Upper lobe of left lung (tissue), 6 donors: ENCODE measurements around the gene PDE4C. TPM values are rescaled to one million over a fixed set of nuclear protein-coding genes. Genes with fewer than 3 reads are reported as not detected.

ENCODE experiments used
- ATAC-seq, 2 donors: fragments of 200-7000 bp; cut with Tn5 transposase; one replicate each; pipeline ENCODE4 v1.9.1; 2022; ENCODE audit warnings: mild to moderate bottlenecking in 2 of 2, moderate library complexity in 2 of 2; ENCODE audit not compliant: low FRiP score in 2 of 2
- DNase-seq, 2 donors: peaks; one replicate each; pipeline ENCODE4 v3.0.0-alpha.2; 2019 to 2020
- H3K27ac ChIP-seq, 4 donors: fragments of 200-600 bp; sonication (generic); one replicate each; pipeline ENCODE4 v1.5.1; 2016 to 2019
- H3K27me3 ChIP-seq, 4 donors: fragments of 200-600 bp; sonication (generic); one replicate each; pipeline ENCODE4 v1.5.1; 2017 to 2019
- H3K36me3 ChIP-seq, 4 donors: fragments of 200-600 bp; sonication (generic); one replicate each; pipeline ENCODE4 v1.5.1; 2016 to 2019
- H3K4me1 ChIP-seq, 4 donors: fragments of 200-600 bp; sonication (generic); one replicate each; pipeline ENCODE4 v1.5.1; 2018 to 2019
- H3K4me3 ChIP-seq, 4 donors: fragments of 200-600 bp; sonication (generic); one replicate each; pipeline ENCODE4 v1.5.1; 2017 to 2019; ENCODE audit warnings: mild to moderate bottlenecking in 2 of 4, moderate library complexity in 1 of 4
- H3K9me3 ChIP-seq, 4 donors: fragments of 200-600 bp; sonication (generic); one replicate each; pipeline ENCODE4 v1.5.1; 2018 to 2019
- CTCF ChIP-seq, 6 experiments: fragments of 450-650 bp in 4 of 6; fragments of 200-600 bp in 2 of 6; sonication (generic) in 2 of 6; IDR thresholded peaks; one replicate each; pipeline ENCODE4 v1.5.1; 2016 to 2019; ENCODE audit warnings: antibody characterized with exemption in 6 of 6
- EP300 ChIP-seq, 4 donors: sonication (generic); formaldehyde crosslinking; IDR thresholded peaks; one replicate each; pipeline ENCODE4 v1.5.1; 2017; ENCODE audit warnings: antibody characterized with exemption in 4 of 4, control low read depth in 2 of 4
- POLR2A ChIP-seq, 4 donors: fragments of 450-650 bp; IDR thresholded peaks; one replicate each; pipeline ENCODE4 v1.5.1; 2016 to 2017; ENCODE audit warnings: antibody characterized with exemption in 4 of 4, mild to moderate bottlenecking in 2 of 4
- POLR2AphosphoS5 ChIP-seq, 2 donors: sonication (generic); formaldehyde crosslinking; IDR thresholded peaks; one replicate each; pipeline ENCODE4 v1.5.1; 2017; ENCODE audit warnings: antibody characterized with exemption in 2 of 2
- WGBS, 2 donors: methylation state at CpG; one replicate each; pipeline ENCODE4 v1.1.5; 2017 to 2018; 5-methylcytosine and 5-hydroxymethylcytosine counted together
- total RNA-seq, 6 donors: library from RNA; depleted of rRNA in 4 of 6; stranded (reverse); fragments of >200 nt in 4 of 6; gene quantifications; one replicate each; pipeline versions ENCODE4 v1.1.0 to v1.2.1, GENCODE V29; 2016 to 2021
- donor health status: DM: no; HTN: no; CAD: no; lungs with moderate emphysema.
- donor health status: DM: no; HTN: yes; CAD: no; lungs with severe emphysema.

The PDE4C gene
- total RNA-seq, result 100 to 1,000 TPM in 1 of 6 donors, 10 to 100 TPM in 4, 1 to 10 TPM in 1; 6.4 to 479 (median 21.0) TPM

GRCh38 chr19:18225702-18226468 lies at the start of gene PDE4C:
TSS of gene PDE4C (minus strand) at chr19:18226438. CDS start at chr19:18226415, 23 bp downstream.
- H3K9me3 ChIP-seq, result no peaks in the 10 kb centered on the region
- TF ChIP-seq EP300 (IDR thresholded peaks at IDR 0.05), result no peak
- TF ChIP-seq POLR2A (IDR thresholded peaks at IDR 0.05), result no peak
- no peak for TF ChIP-seq POLR2AphosphoS5 (IDR thresholded peaks at IDR 0.05)
- TF ChIP-seq CTCF (IDR thresholded peaks at IDR 0.05), result no peak
- peak in 1 of 2 donors; percentile 83 for DNase-seq
- H3K36me3 ChIP-seq, result no peaks in the 10 kb centered on the region
- no peak within 1 kb of the TSS for H3K4me3 ChIP-seq
- H3K4me1 ChIP-seq, result peaks cover 17 to 29% (median 26%) of the 10 kb centered on the region in 4 donors
- H3K27me3 ChIP-seq, result peaks cover 0 to 19% (median 8%) of the 10 kb centered on the region in 4 donors
- peak within 1 kb of the TSS in 2 of 4 donors; percentile 17 to 77 for H3K27ac ChIP-seq
- 12 to 21% methylated on average over 36 to 43 of the region's 51 CpGs for WGBS, 2 donors
- ATAC-seq, result no peak

- TF ChIP-seq POLR2A (IDR thresholded peaks at IDR 0.05) (peak in 1 of 4 donors; percentile 49), CTCF (IDR thresholded peaks at IDR 0.05) (no peak), POLR2AphosphoS5 (IDR thresholded peaks at IDR 0.05) (peak in 1 of 2 donors; percentile 13)
- 58 to 69% methylated on average over 6 to 12 of the region's 13 CpGs for WGBS, 2 donors
- no peaks in the 10 kb centered on the region for H3K9me3 ChIP-seq
Observed at GRCh38 chr19:18274781-18275356, 48.6 kb upstream of the PDE4C start.

GRCh38 chr19:18274219-18274780 lies 48.1 kb upstream of the PDE4C start, which contains the start of gene IQCN:
TSS of gene IQCN (minus strand) at chr19:18274452. CDS start at chr19:18269478, 4,974 bp downstream.
- Histone ChIP-seq H3K4me1 (peaks cover 41 to 49% (median 45%) of the 10 kb centered on the region in 4 donors), H3K4me3 (peak within 1 kb of the TSS in 1 of 4 donors; percentile 20), H3K36me3 (peaks cover 3 to 31% (median 16%) of the 10 kb centered on the region in 4 donors), H3K9me3 (no peaks in the 10 kb centered on the region), H3K27me3 (no peaks in the 10 kb centered on the region), H3K27ac (peak within 1 kb of the TSS; percentile 14 to 50 (median 34))
- no peak for TF ChIP-seq POLR2A (IDR thresholded peaks at IDR 0.05)
- TF ChIP-seq POLR2AphosphoS5 (IDR thresholded peaks at IDR 0.05), result no peak
- TF ChIP-seq CTCF (IDR thresholded peaks at IDR 0.05), result no peak
- TF ChIP-seq EP300 (IDR thresholded peaks at IDR 0.05), result no peak
- WGBS, 2 donors, result 88 to 90% methylated on average over 7 to 9 of the region's 9 CpGs
- DNase-seq, result peak in 1 of 2 donors; percentile 69
- ATAC-seq, result peak; percentile 0 to 23

More at GRCh38 chr19:18274781-18275356, 48.6 kb upstream of the PDE4C start:
- peak overlapping the region in 1 of 4 donors; percentile 20 for H3K4me3 ChIP-seq
- peak overlapping the region; percentile 14 to 50 (median 34) for H3K27ac ChIP-seq
- H3K36me3 ChIP-seq, result peaks cover 3 to 32% (median 16%) of the 10 kb centered on the region in 4 donors
- DNase-seq (peak; percentile 85 to 92), ATAC-seq (peak; percentile 68 to 75)
- H3K4me1 ChIP-seq, result peaks cover 41 to 50% (median 45%) of the 10 kb centered on the region in 4 donors
- no peaks in the 10 kb centered on the region for H3K27me3 ChIP-seq

GRCh38 chr19:18273561-18274218 lies 47.5 kb upstream of the PDE4C start:
- no peak overlapping the region for H3K4me3 ChIP-seq
- H3K36me3 ChIP-seq, result peaks cover 3 to 25% (median 12%) of the 10 kb centered on the region in 4 donors
- no peaks in the 10 kb centered on the region for H3K27me3 ChIP-seq
- WGBS, 2 donors, result 86 to 94% methylated on average over 13 of the region's 13 CpGs
- no peaks in the 10 kb centered on the region for H3K9me3 ChIP-seq
- no peak for TF ChIP-seq POLR2AphosphoS5 (IDR thresholded peaks at IDR 0.05)
- DNase-seq (no peak), ATAC-seq (no peak)
- peaks cover 35 to 43% (median 40%) of the 10 kb centered on the region in 4 donors for H3K4me1 ChIP-seq
- peak overlapping the region in 3 of 4 donors; percentile 14 to 46 (median 21) for H3K27ac ChIP-seq
